Measurements from ENCODE around the gene STARD3.

The STARD3 gene

GRCh38 chr17:39639043-39639442 lies 2.1 kb downstream of the STARD3 start:
- no peak for DNase-seq

- no peak for DNase-seq
These were observed 2.9 kb downstream of the STARD3 start for GRCh38 chr17:39639566-39640458.

GRCh38 chr17:39640591-39641031 lies 3.7 kb downstream of the STARD3 start:
- DNase-seq: no peak

GRCh38 chr17:39641097-39641496 lies 4.2 kb downstream of the STARD3 start:
- no peak for DNase-seq

GRCh38 chr17:39641883-39642282 lies 4.9 kb downstream of the STARD3 start:
- no peak for DNase-seq

GRCh38 chr17:39642291-39643074 lies 5.5 kb downstream of the STARD3 start:
- DNase-seq: no peak

- no peak for DNase-seq
These were observed 6.3 kb downstream of the STARD3 start for GRCh38 chr17:39643271-39643670.

GRCh38 chr17:39647256-39647655 lies 10.3 kb downstream of the STARD3 start:
- no peak for DNase-seq

- no peak for DNase-seq
These were observed 11.8 kb downstream of the STARD3 start for GRCh38 chr17:39648616-39649366.

- no peak for DNase-seq
These were observed 13.2 kb downstream of the STARD3 start for GRCh38 chr17:39650121-39650579.

GRCh38 chr17:39651923-39652586 lies 15.1 kb downstream of the STARD3 start:
- DNase-seq: no peak

- DNase-seq: no peak
These were observed 15.8 kb downstream of the STARD3 start for GRCh38 chr17:39652587-39653315.

GRCh38 chr17:39653316-39653661 lies 16.3 kb downstream of the STARD3 start:
- no peak for DNase-seq

GRCh38 chr17:39653662-39654331 lies 16.9 kb downstream of the STARD3 start:
- peak; percentile 16 to 50 for DNase-seq

- no peak for DNase-seq
These were observed 18.2 kb downstream of the STARD3 start for GRCh38 chr17:39655105-39655504.

- DNase-seq: no peak
These were observed 21.4 kb downstream of the STARD3 start for GRCh38 chr17:39658346-39658745.

- no peak for DNase-seq
These were observed 21.8 kb downstream of the STARD3 start for GRCh38 chr17:39658760-39659159.

- no peak for DNase-seq
These were observed 22.5 kb downstream of the STARD3 start for GRCh38 chr17:39659279-39660010.

- DNase-seq: no peak
These were observed 23.0 kb downstream of the STARD3 start for GRCh38 chr17:39660011-39660360.
